Measurements from ENCODE around the gene SHISAL2A.
A peak's percentile ranks its signal among the peaks of the same experiment; 100 is the strongest.

SHISAL2A gene

GRCh38 chr1:52635321-52636089, 2.5 kb downstream of the SHISAL2A start:
- no peak for TF ChIP-seq CTCF (IDR thresholded peaks at IDR 0.05; ENCODE audit: control extremely low read depth, extremely low read depth, low read depth, missing control alignments)
- no peak for DNase-seq (ENCODE audit: extremely low spot score)
- CTCF ChIA-PET = interaction anchor here (1.4 to 1.8 kb wide), 2 partner anchors 10 to 51 kb away, joined by 3 read pairs; no protein-coding TSS in a partner anchor
- POLR2A ChIA-PET = interaction anchor here (0.7 kb wide), 1 partner anchor 30 kb away, joined by 15 read pairs; no protein-coding TSS in a partner anchor

DNA sequence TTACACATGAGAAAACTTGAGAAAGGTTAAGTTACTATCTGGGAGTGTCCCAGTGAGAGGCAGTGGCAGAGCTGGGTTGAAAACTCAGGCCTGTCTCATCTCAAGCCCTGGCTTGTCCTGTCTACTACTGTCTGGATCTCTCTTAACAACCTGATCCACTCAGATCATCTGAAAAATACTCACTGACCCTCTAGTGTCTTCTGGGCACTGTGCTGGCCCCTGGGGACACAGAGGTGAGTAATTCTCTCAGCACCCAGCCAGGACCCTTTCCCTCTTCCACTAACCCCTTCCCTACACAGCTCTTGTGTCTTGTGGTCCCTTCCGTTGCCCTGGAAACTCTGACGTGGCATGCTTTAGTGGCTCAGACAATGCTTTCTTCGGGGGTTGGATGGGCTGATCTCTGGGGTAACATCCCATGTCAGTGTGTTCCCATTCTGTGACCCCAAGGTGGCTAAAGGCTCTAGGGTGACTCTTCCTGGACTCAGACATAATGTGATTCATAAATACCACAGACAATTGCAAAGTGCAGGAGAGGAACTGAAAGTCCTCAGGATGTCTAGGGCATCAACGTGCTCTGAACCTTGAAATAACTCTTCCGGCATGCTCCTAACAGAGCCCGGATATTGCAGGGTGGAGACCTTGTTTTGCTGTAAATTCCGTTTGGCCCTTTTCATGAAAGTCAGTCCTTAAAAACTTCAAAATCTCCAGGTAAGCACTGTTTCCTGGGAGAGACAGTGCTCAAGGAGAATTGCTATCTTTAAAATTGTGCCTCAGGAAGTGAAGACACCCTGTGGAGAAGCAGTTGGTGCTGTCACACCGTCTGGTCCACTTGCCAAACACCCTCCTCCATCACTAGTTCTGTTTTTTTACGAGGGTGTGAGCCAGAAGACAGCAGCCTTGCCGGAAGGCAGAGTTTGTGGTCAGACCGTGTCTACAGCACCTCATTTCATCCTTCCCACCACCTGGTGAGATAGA, 4.0 kb downstream of the SHISAL2A start:
- TF ChIP-seq CTCF (IDR thresholded peaks at IDR 0.05; ENCODE audit: control extremely low read depth, extremely low read depth, low read depth, missing control alignments) = no peak
- ChIA-PET POLR2A (no interaction called here), CTCF (interaction anchor here (1.4 to 1.8 kb wide), 2 partner anchors 12 to 49 kb away, joined by 3 read pairs; no protein-coding TSS in a partner anchor)
- DNase-seq (ENCODE audit: extremely low spot score) = peak; percentile 67

DNA sequence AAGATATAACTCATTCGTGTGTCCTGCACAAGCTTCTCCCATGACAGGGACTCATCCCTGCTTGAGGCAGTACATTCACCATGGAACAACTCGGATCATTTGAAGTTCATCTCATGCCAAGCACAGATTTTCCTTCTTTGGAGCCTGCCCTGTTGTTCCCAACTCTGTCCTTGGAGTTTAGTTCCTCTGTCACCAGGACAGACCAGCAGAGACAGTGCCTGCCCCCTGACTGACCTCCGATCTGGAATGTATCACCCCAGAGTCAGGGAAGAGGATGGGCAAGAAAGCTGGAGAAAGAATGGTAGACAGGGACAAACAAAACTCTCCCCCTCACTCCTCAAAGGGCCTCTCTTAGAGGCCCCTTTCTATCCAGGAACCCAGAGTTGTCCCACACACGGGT, 5.0 kb downstream of the SHISAL2A start:
- TF ChIP-seq CTCF (IDR thresholded peaks at IDR 0.05; ENCODE audit: control extremely low read depth, extremely low read depth, low read depth, missing control alignments) = no peak
- POLR2A ChIA-PET = no interaction called here
- DNase-seq (ENCODE audit: extremely low spot score) = no peak
- CTCF ChIA-PET = interaction anchor here (1.8 kb wide), 1 partner anchor 21 kb away, joined by 4 read pairs; no protein-coding TSS in a partner anchor

GRCh38 chr1:52640697-52641096, 7.7 kb downstream of the SHISAL2A start:
- CTCF ChIA-PET = interaction anchor here (0.8 to 2.5 kb wide), 7 partner anchors 8 to 87 kb away, joined by 3 to 8 read pairs (median 4); partner anchors contain the start of genes SHISAL2A and TUT4
- DNase-seq (ENCODE audit: extremely low spot score) = no peak
- POLR2A ChIA-PET = no interaction called here
- TF ChIP-seq CTCF (IDR thresholded peaks at IDR 0.05; ENCODE audit: control extremely low read depth, extremely low read depth, low read depth, missing control alignments) = no peak

DNA sequence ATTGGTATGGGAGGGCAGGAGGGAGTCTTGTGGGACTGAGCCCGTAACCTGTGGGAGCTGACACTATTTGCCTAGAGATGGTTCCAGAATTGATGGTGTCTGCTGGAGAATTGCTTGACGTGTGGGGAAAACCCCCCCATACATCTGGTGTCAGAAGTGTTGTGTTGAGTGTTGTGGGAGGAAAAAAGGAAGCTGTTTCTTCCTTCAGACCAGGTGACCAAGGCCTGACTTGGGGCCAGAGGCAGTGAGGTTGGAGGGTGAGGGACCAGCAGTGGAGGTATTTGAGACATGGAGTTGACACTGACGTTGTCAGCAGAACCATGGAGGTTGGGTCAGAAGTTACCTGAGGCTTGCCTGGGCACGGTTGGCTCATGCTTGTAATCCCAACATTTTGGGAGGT, 8.3 kb downstream of the SHISAL2A start:
- ChIA-PET CTCF (interaction anchor here (0.8 to 2.5 kb wide), 10 partner anchors 9 to 236 kb away, joined by 3 to 8 read pairs (median 4); partner anchors contain the start of genes SHISAL2A and TUT4), POLR2A (no interaction called here)
- DNase-seq (ENCODE audit: extremely low spot score) = peak; percentile 51
- no peak for TF ChIP-seq CTCF (IDR thresholded peaks at IDR 0.05; ENCODE audit: control extremely low read depth, extremely low read depth, low read depth, missing control alignments)

- ChIA-PET CTCF (interaction anchor here (0.7 to 2.1 kb wide), 2 partner anchors 13 to 22 kb away, joined by 3 to 4 read pairs; no protein-coding TSS in a partner anchor), POLR2A (no interaction called here)
- TF ChIP-seq CTCF (IDR thresholded peaks at IDR 0.05; ENCODE audit: control extremely low read depth, extremely low read depth, low read depth, missing control alignments) = no peak
- DNase-seq (ENCODE audit: extremely low spot score) = no peak
Measured at GRCh38 chr1:52645261-52645660, 12.3 kb downstream of the SHISAL2A start.
